Smooth muscle cell of the brain vasculature (primary cell): ENCODE data around the gene DHCR24.
"Not testable (repeated sequence)": the region's sequence is repeated elsewhere in the genome, so short reads cannot be mapped to it uniquely, and the experiment has no call there.

ENCODE experiments used
- DNase-seq: peaks from one replicate; pipeline ENCODE4 v3.0.0-alpha.2; 2012; ENCODE audit warnings: low read depth, low spot score

The DHCR24 gene

GRCh38 chr1:54888080-54888733 is 1.2 kb upstream of the DHCR24 start:
- DNase-seq = no peak

GRCh38 chr1:54887665-54888071 is 673 bp upstream of the DHCR24 start:
- DNase-seq = no peak

GRCh38 chr1:54885807-54886723 is 930 bp downstream of the DHCR24 start:
- DNase-seq = no peak

DNA sequence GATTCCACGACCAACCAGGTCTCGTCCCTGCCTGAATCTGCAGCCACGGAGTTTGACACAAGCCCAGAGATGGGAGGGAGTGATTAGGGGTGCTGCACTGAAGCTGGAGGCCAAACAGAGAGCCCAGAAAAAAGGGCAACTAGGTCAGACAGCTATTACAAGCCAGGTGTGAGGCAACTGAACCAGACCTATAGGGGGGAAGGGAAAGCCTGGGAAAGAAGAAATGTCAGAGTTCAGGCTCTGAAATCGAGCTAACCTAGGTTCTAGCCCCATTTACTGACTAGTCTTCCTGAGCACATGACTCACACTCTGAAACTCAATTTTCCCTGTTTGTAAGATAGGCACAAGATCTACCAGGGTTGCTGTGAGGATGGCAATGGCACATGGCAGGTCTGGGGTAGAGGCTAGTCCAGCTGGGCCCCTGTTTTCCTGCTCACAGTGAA is 1.7 kb downstream of the DHCR24 start:
- DNase-seq = no peak

DNA sequence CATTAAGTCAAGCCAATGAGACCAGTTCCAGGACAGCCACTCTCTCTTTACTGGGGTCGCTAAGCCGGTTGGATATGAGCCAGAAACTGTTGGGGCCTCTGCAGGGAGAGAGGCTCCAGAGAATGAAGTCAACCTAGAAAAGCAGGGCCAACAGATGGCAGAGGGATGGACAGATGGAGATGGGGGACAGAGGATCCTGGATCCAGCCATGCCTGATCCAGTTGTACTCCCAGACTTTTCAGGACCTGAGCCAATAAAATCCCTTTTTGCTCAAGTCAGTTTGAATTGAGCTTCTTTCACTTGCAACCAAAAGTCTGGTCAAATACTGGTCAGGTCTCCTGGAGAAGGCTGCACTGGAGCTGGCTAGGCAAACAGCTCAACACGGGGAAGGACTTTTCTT is 2.2 kb downstream of the DHCR24 start:
- no peak for DNase-seq

GRCh38 chr1:54884135-54884586 is 2.8 kb downstream of the DHCR24 start:
- no peak for DNase-seq

DNA sequence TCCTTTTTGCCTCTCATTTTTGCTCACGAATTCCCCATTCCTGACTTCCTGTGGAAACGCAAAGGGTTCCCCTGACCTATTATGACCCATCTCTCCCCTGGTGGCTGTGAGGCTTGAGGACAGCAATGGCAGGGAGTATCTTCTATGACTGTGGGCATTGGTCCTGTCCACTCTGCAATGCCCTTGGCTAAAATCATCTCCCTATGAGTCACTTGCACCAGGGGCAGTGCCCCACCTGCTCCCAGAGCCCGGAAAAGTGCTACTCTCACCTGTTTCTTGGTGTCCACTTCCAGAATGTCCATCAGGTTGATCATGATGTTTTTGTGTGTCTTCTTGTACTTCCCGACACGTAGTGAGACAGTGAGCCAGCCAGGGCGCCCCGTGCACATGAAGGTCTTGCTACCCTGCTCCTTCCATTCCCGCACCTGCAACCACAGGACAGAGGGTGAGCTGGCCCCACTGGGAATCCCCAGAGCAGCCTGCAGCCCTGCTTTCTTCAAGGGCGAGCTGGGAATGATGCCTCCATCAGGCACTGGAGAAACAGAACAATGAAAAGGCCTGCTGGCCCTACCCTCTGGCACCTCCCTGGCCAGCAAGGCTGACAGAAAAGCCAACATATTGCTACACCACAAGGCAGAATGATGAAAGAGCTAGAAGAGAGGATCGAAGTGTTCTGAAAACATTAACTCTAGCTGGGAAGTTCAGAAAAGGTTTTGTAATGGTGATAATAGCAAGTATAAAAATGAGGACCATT is 3.5 kb downstream of the DHCR24 start:
- no peak for DNase-seq

DNA sequence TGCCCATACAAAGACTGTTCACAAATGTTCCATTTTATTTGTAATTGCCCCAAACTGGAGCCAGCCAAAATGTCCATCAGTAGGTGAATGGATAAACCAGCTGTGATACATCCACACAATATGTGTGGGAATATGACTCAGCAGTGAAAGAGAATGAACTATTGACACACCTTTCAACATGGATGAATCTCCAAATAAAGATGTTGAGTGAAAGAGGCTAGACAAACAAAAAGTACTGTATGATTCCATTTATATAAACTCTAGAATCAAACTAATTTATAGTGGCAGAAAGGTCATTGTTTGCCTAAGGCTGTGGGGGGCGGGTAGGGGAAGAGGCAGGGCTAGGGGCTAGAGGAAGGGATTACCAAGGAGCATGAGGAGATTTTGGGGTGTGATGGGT is 4.5 kb downstream of the DHCR24 start:
- no peak for DNase-seq

DNA sequence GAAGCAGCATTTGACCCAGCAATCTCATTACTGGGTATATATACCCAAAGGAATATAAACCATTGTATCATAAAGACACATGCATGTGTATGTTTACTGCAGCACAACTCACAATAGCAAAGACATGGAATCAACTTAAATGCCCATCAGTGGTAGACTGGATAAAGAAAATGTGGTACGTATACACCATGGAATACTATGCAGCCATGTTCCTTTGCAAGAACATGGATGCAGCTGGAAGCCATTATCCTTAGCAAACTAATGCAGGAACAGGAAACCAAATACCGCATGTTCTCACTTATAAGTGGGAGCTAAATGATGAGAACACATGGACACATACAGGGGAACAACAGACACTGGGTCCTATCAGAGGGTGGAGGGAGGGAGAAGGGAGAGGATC is 5.4 kb downstream of the DHCR24 start:
- not testable (repeated sequence) for DNase-seq

- DNase-seq = no peak
Observed at GRCh38 chr1:54879872-54880271, 7.1 kb downstream of the DHCR24 start.

DNA sequence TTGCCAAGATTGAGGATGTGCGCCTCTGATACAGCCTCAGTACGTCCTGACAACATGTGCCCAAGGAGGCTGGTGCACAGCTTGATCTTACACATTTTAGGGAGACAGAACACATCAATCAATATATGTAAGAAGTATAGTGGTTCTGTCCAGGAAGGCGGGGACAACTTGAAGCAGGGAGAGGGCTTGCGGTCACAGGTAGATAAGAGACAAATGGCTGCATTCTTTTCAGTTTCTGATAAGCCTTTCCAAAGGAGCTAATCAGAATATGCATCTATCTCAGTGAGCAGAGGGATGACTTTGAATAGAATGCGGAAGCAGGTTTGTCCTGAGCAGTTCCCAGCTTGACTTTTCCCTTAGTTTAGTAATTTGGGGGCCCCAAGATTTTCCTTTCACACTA is 10.2 kb downstream of the DHCR24 start:
- no peak for DNase-seq

DNA sequence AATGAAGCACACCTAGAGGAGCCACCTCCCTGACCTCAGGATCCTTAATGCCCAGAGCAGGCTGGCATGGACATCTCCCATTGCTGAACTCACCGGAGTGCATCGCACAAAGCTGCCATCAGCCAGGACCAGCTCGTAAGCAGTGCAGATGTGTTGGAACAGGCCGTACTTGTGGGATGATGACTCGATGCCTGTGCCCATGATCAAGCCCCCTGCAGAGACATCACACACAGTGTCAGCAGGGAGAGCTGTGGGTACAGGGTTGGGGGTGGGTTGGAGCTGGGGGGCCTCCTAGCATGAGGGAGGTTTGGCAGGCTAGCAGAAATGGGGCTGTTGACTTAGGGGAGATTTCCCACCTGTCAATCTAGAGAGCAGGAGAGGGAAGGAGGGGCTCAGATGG is 12.0 kb downstream of the DHCR24 start:
- no peak for DNase-seq

DNA sequence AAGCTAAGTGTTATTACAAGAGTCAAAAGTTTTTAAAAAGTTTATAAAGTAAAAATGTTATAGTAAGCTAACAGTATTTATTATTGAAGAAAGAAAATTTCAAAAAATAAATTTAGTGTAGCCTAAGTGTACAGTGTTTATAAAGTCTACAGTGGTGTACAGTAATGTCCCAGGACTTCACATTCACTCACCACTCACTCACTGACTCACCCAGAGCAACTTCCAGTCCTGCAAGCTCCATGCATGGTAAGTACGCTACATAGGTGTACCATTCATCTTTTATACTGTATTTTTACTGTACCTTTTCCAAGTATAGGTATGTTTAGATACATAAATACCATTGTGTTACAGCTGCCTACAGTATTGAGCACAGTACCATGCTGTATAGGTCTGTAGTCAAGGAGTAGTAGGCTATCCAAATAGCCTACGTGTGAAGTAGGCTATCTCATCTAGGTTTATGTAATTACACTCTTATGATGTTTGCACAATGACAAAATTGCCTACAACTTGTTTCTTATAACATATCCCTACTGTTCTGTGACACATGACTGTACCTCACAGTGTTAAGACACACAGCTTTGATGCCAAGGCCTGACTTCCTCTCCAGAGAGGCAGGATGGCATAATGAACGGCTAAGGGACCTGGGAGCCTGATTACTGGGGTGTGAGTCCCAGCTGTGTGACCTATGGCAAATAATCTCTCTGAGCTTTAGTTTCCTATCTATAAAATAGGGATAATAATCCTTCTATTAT is 12.7 kb downstream of the DHCR24 start:
- DNase-seq = no peak

DNA sequence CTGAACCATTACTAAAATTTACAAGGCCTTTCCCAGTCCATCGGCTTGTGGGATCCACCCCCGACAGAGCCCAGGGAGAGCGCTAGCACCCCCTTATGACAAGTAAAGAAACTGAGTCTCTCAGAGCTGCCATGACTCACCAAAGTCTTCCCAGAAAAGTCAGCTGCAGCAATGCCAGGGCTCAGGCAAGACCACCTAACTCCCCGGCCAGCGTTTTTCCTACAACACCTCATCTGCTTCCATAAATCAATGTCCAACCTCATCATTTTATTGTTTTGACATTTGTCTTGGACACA is 15.0 kb downstream of the DHCR24 start:
- DNase-seq = no peak

DNA sequence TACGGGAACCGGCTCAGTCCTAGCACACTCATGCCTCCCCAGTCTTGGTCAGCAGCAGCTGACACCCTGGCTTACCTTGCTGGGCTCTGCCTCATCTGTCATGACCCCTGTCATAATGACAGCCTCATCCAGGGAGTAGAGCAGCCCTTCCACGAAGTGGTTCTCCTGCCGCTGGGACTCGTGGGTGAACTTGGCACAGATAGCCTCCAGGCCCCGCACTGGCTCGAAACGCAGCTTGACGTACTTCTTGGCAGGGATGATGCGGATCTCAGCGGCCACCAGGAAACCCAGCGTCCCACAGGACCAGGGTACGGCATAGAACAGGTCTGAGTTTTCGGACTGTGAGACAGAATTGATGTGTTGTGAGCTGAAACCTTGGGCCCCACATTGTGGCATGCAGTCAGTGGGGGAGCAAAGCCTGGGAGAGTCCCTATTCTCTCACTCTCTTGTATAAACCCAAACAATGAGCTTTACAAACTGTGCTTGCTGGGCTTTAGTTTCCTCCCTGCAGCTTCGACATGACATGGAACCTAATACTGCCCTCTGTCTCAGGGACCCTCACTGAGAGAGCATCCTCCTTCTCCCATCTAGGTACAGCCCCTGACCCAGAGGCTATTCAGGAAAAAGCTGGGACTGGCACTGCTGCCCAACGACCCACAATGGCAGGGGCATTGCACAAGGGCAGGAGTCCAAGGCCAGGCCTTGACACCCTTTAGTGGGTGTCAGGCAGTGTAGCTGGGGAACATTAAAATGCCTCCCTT is 15.5 kb downstream of the DHCR24 start:
- no peak for DNase-seq

DNA sequence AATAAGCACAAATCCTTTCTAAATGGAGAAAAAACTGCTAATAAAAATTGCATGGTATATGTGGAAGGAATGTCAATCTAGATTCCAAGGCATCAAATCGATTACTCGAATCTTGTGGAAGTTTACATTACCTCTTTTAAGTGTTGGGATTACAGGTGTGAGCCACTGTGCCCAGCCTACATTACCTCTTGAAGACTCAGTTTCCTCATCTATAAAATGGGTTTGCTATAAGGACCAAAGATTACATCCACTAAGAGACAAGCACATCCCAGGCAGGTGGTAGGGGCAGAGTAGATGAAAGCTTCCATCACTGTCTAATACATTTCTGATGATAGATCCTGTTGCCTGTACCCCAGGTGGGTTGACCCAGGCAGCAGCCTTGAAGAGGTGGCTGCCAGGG is 16.1 kb downstream of the DHCR24 start:
- DNase-seq = no peak

DNA sequence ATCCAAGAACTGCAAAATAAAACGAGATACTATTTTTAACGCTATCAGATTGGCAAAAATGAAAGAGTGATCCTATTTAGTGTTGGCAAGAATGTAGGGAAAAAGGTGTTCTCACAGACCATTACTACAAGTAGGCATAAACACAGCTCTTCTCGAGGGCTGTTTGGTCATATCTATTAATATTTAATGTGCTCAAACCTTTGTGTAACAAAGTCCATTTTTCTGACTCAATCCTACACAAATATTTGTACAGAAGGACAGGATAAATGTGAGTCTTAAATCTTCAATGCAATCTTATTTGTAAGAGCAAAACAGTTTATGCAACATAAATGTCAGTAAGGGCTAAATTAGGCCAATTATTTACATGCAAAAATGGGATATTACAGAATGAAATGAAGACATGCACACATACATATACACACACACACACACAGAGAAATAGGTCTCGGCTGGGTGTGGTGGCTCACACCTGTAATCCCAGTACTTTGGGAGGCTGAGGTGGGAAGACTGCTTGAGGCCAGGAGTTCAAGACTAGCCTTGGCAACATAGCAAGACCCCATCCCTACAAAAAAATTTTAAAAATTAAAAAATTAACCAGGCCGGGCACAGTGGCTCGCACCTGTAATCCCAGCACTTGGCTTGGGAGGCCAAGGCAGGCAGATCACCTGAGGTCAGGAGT is 17.7 kb downstream of the DHCR24 start:
- DNase-seq = no peak

DNA sequence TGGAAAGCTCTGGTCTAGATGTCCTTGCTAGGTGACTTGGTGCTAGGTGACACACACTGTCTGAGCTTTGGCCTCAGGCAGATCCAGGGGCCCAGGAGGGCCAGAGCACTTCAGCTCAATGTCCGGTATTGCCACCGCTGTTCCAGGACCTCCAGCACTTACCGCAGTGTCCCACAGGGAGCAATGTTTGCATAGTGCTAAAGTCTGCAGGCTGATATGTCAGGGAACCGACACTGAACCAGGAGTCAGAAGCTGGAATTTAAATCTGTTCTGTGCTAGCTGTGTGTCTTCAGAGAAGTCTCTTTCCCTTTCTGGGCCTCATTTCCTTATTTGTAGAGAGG is 19.3 kb downstream of the DHCR24 start:
- DNase-seq = no peak

GRCh38 chr1:54866801-54867716 is 19.9 kb downstream of the DHCR24 start:
- no peak for DNase-seq
